Subcutaneous adipose tissue (tissue), 4 donors: ENCODE measurements around the gene AARS2. TPM values are rescaled to one million over a fixed set of nuclear protein-coding genes. Genes with fewer than 3 reads are reported as not detected.

Source experiments
- CTCF ChIP-seq: fragments of 450-650 bp; IDR thresholded peaks from one replicate; pipeline ENCODE4 v1.5.1; 2016; ENCODE audit warnings: low read depth, mild to moderate bottlenecking, control low read depth, antibody characterized with exemption, moderate library complexity
- total RNA-seq, 4 donors: library from RNA; depleted of rRNA; stranded (reverse); fragments of >200 nt; gene quantifications; one replicate each; pipeline ENCODE4 v1.1.0, GENCODE V29; 2016

Gene AARS2
- total RNA-seq, 4 donors from 2014 or later = 3.8 to 12.1 (median 6.6) TPM

- no peak for TF ChIP-seq CTCF
Observed at GRCh38 chr6:44256775-44257024, 56.4 kb downstream of the AARS2 start.

GRCh38 chr6:44255871-44256774 lies 57.0 kb downstream of the AARS2 start:
- no peak for TF ChIP-seq CTCF

GRCh38 chr6:44255105-44255808 lies 57.9 kb downstream of the AARS2 start:
- TF ChIP-seq CTCF = no peak

- TF ChIP-seq CTCF = no peak
Observed at GRCh38 chr6:44254191-44255104, 58.7 kb downstream of the AARS2 start.

- no peak for TF ChIP-seq CTCF
Observed at GRCh38 chr6:44253307-44254101, 59.6 kb downstream of the AARS2 start.

GRCh38 chr6:44251576-44252524 lies 61.3 kb downstream of the AARS2 start:
- no peak for TF ChIP-seq CTCF
